Kidney epithelial cell (primary cell): ENCODE results near the gene STPG2. TPM values are rescaled to one million over a fixed set of nuclear protein-coding genes. Genes with fewer than 3 reads are reported as not detected.

Experiments
- DNase-seq: peaks from one replicate; pipeline ENCODE4 v3.0.0-alpha.2; 2010; ENCODE audit warnings: low read depth
- H3K27me3 ChIP-seq: 2 replicates; pipeline ENCODE4 v1.6.0; 2011; ENCODE audit warnings: low read length; ENCODE audit not compliant: control insufficient read depth, insufficient read depth
- H3K36me3 ChIP-seq: 2 replicates; pipeline ENCODE4 v1.5.1; 2011; ENCODE audit warnings: low read length; ENCODE audit not compliant: control insufficient read depth, insufficient read depth
- H3K4me3 ChIP-seq: 2 replicates; pipeline ENCODE4 v1.5.1; 2011; ENCODE audit warnings: low read depth, mild to moderate bottlenecking, control low read depth, low read length
- CTCF ChIP-seq: IDR thresholded peaks from 2 replicates; pipeline ENCODE4 v1.5.1; 2011; ENCODE audit warnings: mild to moderate bottlenecking, moderate library complexity, low read length, control low read depth, inconsistent platforms; ENCODE audit not compliant: insufficient read depth, poor library complexity, severe bottlenecking
- total RNA-seq: library from RNA; depleted of rRNA; stranded (reverse); fragments of >200 nt; gene quantifications from 2 replicates; pipeline ENCODE4 v1.2.3, GENCODE V29; 2015

Gene STPG2
- total RNA-seq, 1 donor from 2014 or later, result not detected

DNA sequence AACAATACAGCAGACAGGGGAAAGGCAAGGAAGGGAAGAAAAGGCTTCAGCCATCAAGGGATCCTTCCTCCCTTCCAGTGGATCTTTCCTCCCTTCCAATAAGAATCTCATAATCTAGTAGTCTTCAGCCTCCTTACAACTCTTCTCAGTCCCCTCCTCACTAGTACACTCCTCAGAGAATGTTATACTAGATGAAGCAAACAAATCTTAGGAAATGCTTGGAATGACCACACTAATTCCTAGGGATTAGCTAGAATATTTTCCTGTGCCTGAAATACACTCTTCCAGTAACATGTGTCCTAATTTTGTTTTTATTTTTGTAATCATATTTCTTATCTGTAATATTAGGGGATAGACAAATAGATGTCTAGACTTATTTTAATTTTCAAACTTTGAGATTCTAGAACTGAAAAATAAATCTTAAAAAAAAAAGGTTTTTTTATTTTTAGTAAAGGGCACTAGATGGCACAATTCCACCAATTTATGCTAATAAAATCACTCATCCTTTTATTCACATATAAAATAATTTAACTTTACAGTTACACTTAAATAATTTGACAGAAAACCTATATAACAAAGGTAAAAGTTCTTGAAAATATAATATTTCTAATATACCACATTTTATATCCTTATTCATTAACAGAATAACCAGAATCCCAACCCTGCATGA is 7.0 kb upstream of the STPG2 start:
- Histone ChIP-seq H3K4me3 (no peak overlapping the region), H3K36me3 (no peaks in the 10 kb centered on the region), H3K27me3 (no peaks in the 10 kb centered on the region)
- TF ChIP-seq CTCF, result no peak
- DNase-seq, result no peak

DNA sequence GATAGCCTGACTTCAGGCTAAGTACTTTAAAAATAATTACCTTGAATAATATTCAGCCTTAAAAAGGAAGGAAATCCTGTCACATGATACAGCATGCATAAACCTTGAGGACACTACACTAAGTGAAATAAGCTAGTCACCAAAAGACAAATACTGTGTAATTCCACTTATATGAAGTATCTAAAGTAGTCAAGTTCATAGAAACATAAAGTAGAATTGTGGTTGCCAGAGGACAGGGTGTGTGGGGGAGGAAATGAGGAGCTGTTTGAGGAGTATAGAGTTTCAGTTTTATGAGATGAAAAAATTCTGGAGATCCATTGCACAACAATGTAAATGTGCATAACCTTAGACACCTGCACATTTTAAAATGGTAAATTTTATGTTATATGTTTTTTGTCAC is 5.6 kb upstream of the STPG2 start:
- H3K4me3 ChIP-seq, result no peak overlapping the region
- TF ChIP-seq CTCF, result no peak
- no peaks in the 10 kb centered on the region for H3K27me3 ChIP-seq
- no peaks in the 10 kb centered on the region for H3K36me3 ChIP-seq
- no peak for DNase-seq

DNA sequence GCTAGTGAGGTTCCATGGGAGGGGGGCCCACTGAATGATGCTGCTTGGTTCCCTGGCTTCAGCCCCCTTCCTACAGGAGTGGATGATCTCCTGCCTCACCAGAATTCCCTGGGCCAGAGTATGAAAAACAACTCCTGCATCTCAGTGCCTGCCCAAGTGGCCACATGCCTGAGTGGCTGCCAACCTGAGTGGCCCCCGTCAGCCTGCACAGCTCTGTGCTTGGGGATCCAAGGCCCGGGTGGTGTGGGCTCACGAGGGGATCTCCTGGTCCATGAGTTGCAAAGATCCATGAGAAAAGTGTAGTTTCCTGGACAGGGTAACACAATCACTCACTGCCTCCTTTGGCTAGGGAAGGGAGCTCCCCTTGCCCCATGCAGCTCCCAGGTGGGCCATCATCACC is 17.1 kb downstream of the STPG2 start:
- no peak for DNase-seq
- Histone ChIP-seq H3K27me3 (no peaks in the 10 kb centered on the region), H3K4me3 (no peak overlapping the region), H3K36me3 (no peaks in the 10 kb centered on the region)
- no peak for TF ChIP-seq CTCF

GRCh38 chr4:98125585-98125984 is 17.7 kb downstream of the STPG2 start:
- Histone ChIP-seq H3K27me3 (no peaks in the 10 kb centered on the region), H3K4me3 (no peak overlapping the region), H3K36me3 (no peaks in the 10 kb centered on the region)
- TF ChIP-seq CTCF, result no peak
- no peak for DNase-seq

- TF ChIP-seq CTCF, result no peak
Measured at GRCh38 chr4:98117363-98117762, 25.9 kb downstream of the STPG2 start.

DNA sequence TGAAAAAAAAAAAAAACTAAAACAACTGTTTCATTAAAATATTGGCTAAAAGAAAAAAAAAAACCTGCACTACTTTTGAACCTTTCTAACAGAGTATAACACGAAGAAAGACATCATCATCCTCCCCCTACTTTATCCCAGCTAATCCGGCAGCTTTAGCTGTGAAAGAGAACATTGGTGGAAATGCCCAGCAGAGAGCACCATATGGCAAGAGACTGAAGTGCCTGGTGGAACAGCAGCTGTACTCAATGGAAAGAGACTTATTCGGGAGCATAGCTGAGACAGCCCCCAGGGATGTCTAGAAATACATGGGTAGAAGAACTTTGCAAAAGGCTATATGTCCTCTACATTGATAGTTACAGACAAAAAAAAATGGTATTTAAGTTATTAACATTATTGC is 30.3 kb downstream of the STPG2 start:
- Histone ChIP-seq H3K36me3 (no peaks in the 10 kb centered on the region), H3K27me3 (no peaks in the 10 kb centered on the region), H3K4me3 (no peak overlapping the region)
- DNase-seq, result no peak
- TF ChIP-seq CTCF, result no peak

More at GRCh38 chr4:98117363-98117762, 25.9 kb downstream of the STPG2 start:
- no peaks in the 10 kb centered on the region for H3K36me3 ChIP-seq
- DNase-seq, result no peak
- H3K4me3 ChIP-seq, result no peak overlapping the region
- no peaks in the 10 kb centered on the region for H3K27me3 ChIP-seq
